Urothelium cell line (cell line): Measurements from ENCODE around the gene MLYCD.
"Not testable (repeated sequence)": the region's sequence is repeated elsewhere in the genome, so short reads cannot be mapped to it uniquely, and the experiment has no call there.

Experiments used
- DNase-seq: peaks from one replicate; pipeline ENCODE4 v3.0.0; 2011; ENCODE audit warnings: low spot score, mixed read lengths
- FAIRE-seq: peaks from 2 replicates; lab custom pipeline; 2011; peaks lifted over from hg19 to GRCh38; lab: Jason Lieb, UNC

Gene MLYCD

GRCh38 chr16:83937922-83938885 lies 39.3 kb downstream of the MLYCD start:
- DNase-seq: no peak
- FAIRE-seq: no peak

GRCh38 chr16:83939266-83939855 lies 40.4 kb downstream of the MLYCD start:
- no peak for FAIRE-seq

GRCh38 chr16:83940119-83940518 lies 41.2 kb downstream of the MLYCD start:
- no peak for DNase-seq
- no peak for FAIRE-seq

More at GRCh38 chr16:83939266-83939855, 40.4 kb downstream of the MLYCD start:
- no peak for DNase-seq

GRCh38 chr16:83940630-83941378 lies 41.9 kb downstream of the MLYCD start:
- no peak for FAIRE-seq
- DNase-seq: no peak

- not testable (repeated sequence) for DNase-seq, FAIRE-seq
Measured at GRCh38 chr16:83941546-83941945, 42.6 kb downstream of the MLYCD start.

GRCh38 chr16:83942074-83942473 lies 43.2 kb downstream of the MLYCD start:
- FAIRE-seq (no peak), DNase-seq (no peak)

- FAIRE-seq (no peak), DNase-seq (no peak)
Measured at GRCh38 chr16:83942815-83943515, 44.0 kb downstream of the MLYCD start.

GRCh38 chr16:83943516-83944050 lies 44.7 kb downstream of the MLYCD start:
- DNase-seq: no peak
- FAIRE-seq: no peak

- DNase-seq: no peak
- FAIRE-seq: no peak
Measured at GRCh38 chr16:83945587-83945986, 46.7 kb downstream of the MLYCD start.

- FAIRE-seq: no peak
- no peak for DNase-seq
Measured at GRCh38 chr16:83946154-83946780, 47.4 kb downstream of the MLYCD start.

GRCh38 chr16:83946781-83947566 lies 48.1 kb downstream of the MLYCD start:
- FAIRE-seq: no peak
- DNase-seq: no peak

- DNase-seq (no peak), FAIRE-seq (no peak)
Measured at GRCh38 chr16:83947642-83948234, 48.8 kb downstream of the MLYCD start.

- FAIRE-seq (no peak), DNase-seq (no peak)
Measured at GRCh38 chr16:83948914-83949723, 50.2 kb downstream of the MLYCD start.

- no peak for FAIRE-seq
Measured at GRCh38 chr16:83949724-83950001, 50.7 kb downstream of the MLYCD start.

GRCh38 chr16:83950862-83951399 lies 52.0 kb downstream of the MLYCD start:
- not testable (repeated sequence) for DNase-seq, FAIRE-seq

More at GRCh38 chr16:83949724-83950001, 50.7 kb downstream of the MLYCD start:
- DNase-seq: no peak

GRCh38 chr16:83951544-83951943 lies 52.6 kb downstream of the MLYCD start:
- FAIRE-seq (no peak), DNase-seq (no peak)

GRCh38 chr16:83952587-83952939 lies 53.6 kb downstream of the MLYCD start:
- DNase-seq (peak; percentile 64), FAIRE-seq (no peak)
